GM21737 (cell line): ENCODE measurements around the gene ZNF750.

Source experiments
- ATAC-seq: cut with Tn5 transposase; IDR thresholded peaks from one replicate; pipeline ENCODE4 v1.9.1; 2021; ENCODE audit warnings: mild to moderate bottlenecking, moderate library complexity; ENCODE audit not compliant: unreplicated experiment

Gene ZNF750

GRCh38 chr17:82836823-82837357 is 2.9 kb downstream of the ZNF750 start:
- ATAC-seq = no peak

GRCh38 chr17:82835766-82836512 is 3.9 kb downstream of the ZNF750 start:
- ATAC-seq = no peak

DNA sequence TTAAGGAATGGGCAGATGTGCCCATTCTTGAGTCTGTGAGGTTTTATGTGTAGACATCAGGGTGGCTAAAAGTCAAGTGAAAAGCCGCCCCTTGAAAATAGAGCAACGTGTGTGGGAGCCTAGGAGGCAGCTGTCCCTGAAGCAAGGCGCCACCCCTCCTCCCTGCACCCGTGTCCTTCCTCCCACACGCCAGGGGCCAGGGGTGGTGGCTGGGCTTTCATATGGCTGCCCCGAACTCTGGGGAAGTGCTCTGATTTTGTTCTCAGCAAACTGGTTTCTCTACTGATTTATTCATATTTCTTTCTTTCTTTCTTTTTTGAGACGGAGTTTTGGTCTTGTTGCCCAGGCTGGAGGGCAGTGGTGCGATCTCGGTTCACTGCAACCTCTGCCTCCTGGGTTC is 4.7 kb downstream of the ZNF750 start:
- no peak for ATAC-seq

- no peak for ATAC-seq
Measured at GRCh38 chr17:82832881-82833475, 6.8 kb downstream of the ZNF750 start.

- no peak for ATAC-seq
Measured at GRCh38 chr17:82832411-82832810, 7.4 kb downstream of the ZNF750 start.

- ATAC-seq = no peak
Measured at GRCh38 chr17:82831818-82832200, 8.0 kb downstream of the ZNF750 start.

GRCh38 chr17:82831041-82831817 is 8.6 kb downstream of the ZNF750 start:
- no peak for ATAC-seq

- ATAC-seq = no peak
Measured at GRCh38 chr17:82830249-82830661, 9.6 kb downstream of the ZNF750 start.

- ATAC-seq = no peak
Measured at GRCh38 chr17:82828875-82829487, 10.8 kb downstream of the ZNF750 start.

- no peak for ATAC-seq
Measured at GRCh38 chr17:82826956-82827355, 12.9 kb downstream of the ZNF750 start.

DNA sequence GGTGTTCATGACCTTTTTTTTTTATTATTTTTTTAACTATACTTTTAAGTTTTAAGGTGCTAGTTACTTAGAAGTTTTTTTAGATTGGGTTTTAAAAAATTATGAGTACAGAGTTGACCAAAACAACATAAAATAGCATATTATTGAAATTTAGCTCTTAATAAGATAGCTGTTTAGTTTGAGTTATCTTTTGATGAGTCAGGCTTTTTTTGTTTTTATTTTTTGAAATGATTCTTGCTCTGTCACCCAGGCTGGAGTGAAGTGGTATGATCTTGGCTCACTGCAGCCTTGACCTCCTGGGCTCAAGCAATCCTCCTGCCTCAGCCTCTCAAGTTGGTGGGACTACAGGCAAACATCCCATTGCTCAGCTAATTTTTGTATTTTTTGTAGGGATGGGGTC is 13.6 kb downstream of the ZNF750 start:
- ATAC-seq = no peak

GRCh38 chr17:82825540-82826124 is 14.2 kb downstream of the ZNF750 start:
- no peak for ATAC-seq

GRCh38 chr17:82823004-82823403 is 16.8 kb downstream of the ZNF750 start:
- no peak for ATAC-seq

- no peak for ATAC-seq
Measured at GRCh38 chr17:82822281-82822680, 17.5 kb downstream of the ZNF750 start.

- ATAC-seq = no peak
Measured at GRCh38 chr17:82821554-82821953, 18.3 kb downstream of the ZNF750 start.

DNA sequence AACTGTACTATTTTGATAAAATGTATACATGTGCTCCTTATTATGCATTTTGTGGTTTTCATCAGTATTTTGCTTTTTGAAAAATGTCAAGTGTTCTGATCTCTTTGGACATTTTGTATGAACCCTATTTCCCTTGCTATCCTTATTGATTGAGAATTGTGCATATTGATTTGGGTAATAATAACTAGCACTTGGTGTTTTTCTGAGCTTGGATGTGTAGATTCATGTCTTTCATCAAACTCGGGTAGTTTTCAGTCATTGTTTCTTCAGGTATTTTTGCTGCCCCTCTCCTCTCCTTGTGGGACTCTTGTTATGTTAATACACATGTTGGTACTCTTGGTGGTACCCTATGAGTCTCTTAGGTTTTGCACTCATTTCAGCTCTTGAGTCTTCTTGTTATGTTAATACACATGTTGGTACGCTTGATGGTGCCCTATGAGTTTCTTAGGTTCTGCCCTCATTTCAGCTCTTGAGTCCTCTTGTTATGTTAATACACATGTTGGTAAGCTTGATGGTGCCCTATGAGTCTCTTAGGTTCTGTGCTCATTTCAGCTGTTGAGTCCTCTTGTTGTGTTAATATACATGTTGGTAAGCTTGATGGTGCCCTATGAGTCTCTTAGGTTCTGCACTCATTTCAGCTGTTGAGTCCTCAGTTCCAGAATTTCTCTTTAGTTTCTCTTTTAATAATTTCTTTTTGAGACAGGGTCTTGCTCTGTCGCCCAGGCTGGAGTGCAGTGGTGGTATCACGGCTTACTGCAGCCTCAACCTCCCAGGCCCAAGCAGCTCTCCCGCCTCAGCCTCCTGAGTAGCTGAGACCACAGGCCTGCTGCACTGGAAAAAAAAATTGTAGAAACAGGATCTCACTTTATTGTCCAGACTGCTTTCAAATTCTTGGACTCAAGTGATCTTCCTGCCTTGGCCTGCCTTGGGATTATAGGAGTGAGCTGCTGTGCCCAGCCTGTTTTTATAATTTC is 19.3 kb downstream of the ZNF750 start:
- ATAC-seq = no peak

- ATAC-seq = no peak
Measured at GRCh38 chr17:82817947-82818346, 21.9 kb downstream of the ZNF750 start.

DNA sequence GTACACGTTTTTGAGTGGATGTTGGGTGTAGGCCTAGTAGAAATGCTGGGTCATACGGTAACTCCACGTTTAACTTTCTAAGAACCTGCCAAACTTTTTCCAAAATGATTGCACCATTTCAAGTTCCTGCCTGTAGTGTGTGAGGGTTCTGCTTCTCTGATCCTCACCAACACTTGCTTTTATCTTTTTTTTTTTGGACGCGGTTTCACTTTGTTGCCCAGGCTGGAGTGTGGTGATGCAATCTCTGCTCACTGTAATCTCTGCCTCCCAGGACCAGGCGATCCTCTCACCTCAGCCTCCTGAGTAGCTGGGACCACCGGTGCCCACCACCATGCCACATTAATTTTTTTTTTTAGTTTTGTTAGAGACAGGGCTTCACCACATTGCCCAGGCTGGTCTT is 23.5 kb downstream of the ZNF750 start:
- no peak for ATAC-seq

- ATAC-seq = no peak
Measured at GRCh38 chr17:82815790-82816305, 24.0 kb downstream of the ZNF750 start.
